Thyroid gland (tissue), 4 donors: Measurements from ENCODE around the gene COG4.

Source experiments
- CTCF ChIP-seq, 6 experiments: fragments of 200-600 bp in 3 of 6; fragments of 450-650 bp in 3 of 6; sonication (generic) in 3 of 6; IDR thresholded peaks; one replicate each; pipeline ENCODE4 v1.5.1; 2016 to 2019; ENCODE audit warnings: antibody characterized with exemption in 6 of 6, mild to moderate bottlenecking in 2 of 6, inconsistent platforms in 1 of 6, moderate library complexity in 1 of 6
- POLR2A ChIP-seq, 2 donors: fragments of 450-650 bp; IDR thresholded peaks; one replicate each; pipeline ENCODE4 v1.6.1; 2017; ENCODE audit warnings: antibody characterized with exemption in 2 of 2, mild to moderate bottlenecking in 2 of 2, moderate library complexity in 1 of 2

DNA sequence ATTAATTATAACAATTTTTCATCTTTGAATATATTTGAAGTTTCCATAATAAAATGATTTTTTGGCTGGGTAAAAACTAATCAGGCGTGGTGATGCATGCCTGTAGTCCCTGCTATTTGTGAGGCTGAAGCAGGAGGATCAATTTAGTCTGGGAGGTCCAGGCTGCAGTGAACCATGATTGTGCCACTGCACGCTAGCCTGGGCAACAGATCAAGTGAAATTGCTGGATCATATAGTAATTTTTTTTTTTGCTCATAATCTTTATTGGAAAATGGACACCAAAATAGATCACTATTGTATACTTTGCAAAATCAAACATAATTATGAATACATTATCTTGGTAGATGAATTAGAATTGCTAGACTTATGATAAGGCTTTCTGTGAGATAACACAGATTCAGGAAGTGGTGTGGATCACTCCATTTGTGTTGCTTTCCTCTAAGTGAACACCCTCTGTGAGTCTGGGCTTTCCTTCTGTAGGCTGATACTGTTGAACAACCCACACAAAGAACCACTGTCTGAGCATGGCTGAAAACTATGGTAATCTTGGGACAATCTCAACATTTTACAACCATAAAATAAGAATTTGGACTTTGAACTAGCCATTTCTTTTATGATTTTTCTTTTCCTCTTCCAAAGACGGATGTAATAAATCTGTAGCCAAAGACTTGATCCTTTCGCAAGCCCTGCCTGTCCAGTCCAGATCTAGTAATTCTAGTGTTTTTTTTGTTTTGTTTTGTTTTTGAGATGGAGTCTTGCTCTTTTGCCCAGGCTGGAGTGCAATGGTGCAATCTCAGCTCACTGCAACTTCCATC lies 78.9 kb downstream of the COG4 start:
- TF ChIP-seq CTCF (IDR thresholded peaks at IDR 0.05) = no peak
- no peak for TF ChIP-seq POLR2A (IDR thresholded peaks at IDR 0.05)
